ENCODE data around the gene MAGEC2. TPM values are rescaled to one million over a fixed set of nuclear protein-coding genes. Genes with fewer than 3 reads are reported as not detected.

Gene MAGEC2
- total and polyA plus RNA-seq, 2 donors (not counting 1 experiment from before 2014, with no cell fraction given): not detected

DNA sequence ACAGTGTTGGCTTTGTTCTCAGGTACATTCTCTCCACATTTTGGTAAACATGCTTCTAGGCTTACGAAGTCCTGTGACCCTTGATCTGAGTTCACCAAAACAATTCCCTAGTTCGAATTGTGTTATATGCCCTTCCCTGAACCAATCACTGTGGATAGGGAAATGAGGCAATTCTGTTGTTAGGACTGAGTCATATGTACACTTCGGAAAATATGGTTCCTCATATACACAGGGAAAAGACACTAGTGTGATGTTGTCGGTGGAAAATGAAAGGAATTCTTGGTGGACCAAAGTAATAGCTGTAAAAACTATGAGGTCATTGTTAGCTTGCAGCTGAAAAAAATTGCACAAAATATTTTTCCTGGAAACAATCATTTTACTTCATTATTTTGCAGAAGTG, 46.6 kb upstream of the MAGEC2 start:
- Mint-ChIP-seq H3K4me3 (no peak overlapping the region), H3K27ac (no peak overlapping the region), H3K9me3 (ENCODE audit: insufficient read depth) (no peaks in the 10 kb centered on the region), H3K4me1 (no peaks in the 10 kb centered on the region), H3K27me3 (no peaks in the 10 kb centered on the region)
- no peak overlapping the region for H3K4me2 ChIP-seq (replicated peaks; ENCODE audit: low read depth, low read length, poor library complexity, severe bottlenecking)
- H3K79me2 ChIP-seq (ENCODE audit: control insufficient read depth, insufficient read depth, low read length): no peaks in the 10 kb centered on the region
- no peaks in the 10 kb centered on the region for H3K4me1 ChIP-seq (ENCODE audit: control insufficient read depth in 2 of 2, insufficient read depth in 2 of 2, low read length in 2 of 2)
- no peak overlapping the region for H3K27ac ChIP-seq (ENCODE audit: low read length in 2 of 2)
- POLR2A ChIA-PET: no interaction called here
- ATAC-seq (ENCODE audit: low read depth): no peak
- no CpG with 5 or more reads among the region's 4 CpGs for WGBS (ENCODE audit: insufficient coverage)
- H3K9me3 ChIP-seq (ENCODE audit: control extremely low read depth in 1 of 3, control insufficient read depth in 2 of 3, insufficient read depth in 1 of 3, low read length in 2 of 3): peaks cover 0 to 4% (median 0%) of the 10 kb centered on the region in 3 donors
- H3K9ac ChIP-seq (ENCODE audit: low read length): no peak overlapping the region
- intact Hi-C loops (cut with micrococcal nuclease): no loop called here
- H2AFZ ChIP-seq (ENCODE audit: insufficient read depth, low read depth, low read length, poor library complexity, severe bottlenecking): no peak overlapping the region
- no peak for DNase-seq
- no peaks in the 10 kb centered on the region for H3K27me3 ChIP-seq (replicated peaks in 1 of 4; ENCODE audit: control extremely low read depth in 1 of 4, control insufficient read depth in 3 of 4, insufficient read depth in 4 of 4, low read length in 3 of 4)
- no peak for TF ChIP-seq EZH2 (IDR thresholded peaks at IDR 0.05; ENCODE audit: borderline replicate concordance, insufficient read depth, low read depth, low read length, poor library complexity, severe bottlenecking)
- no peak for TF ChIP-seq CTCF (IDR thresholded peaks at IDR 0.05)
- CTCF ChIA-PET: no interaction called here
- no peaks in the 10 kb centered on the region for H4K20me1 ChIP-seq (ENCODE audit: control insufficient read depth, insufficient read depth, low read length, poor library complexity, severe bottlenecking)
- H3K36me3 ChIP-seq (replicated peaks in 1 of 2; ENCODE audit: control extremely low read depth in 1 of 2, control insufficient read depth in 1 of 2, extremely low read depth in 1 of 2, insufficient read depth in 2 of 2, low read length in 1 of 2): no peaks in the 10 kb centered on the region
- H3K4me3 ChIP-seq (ENCODE audit: control extremely low read depth in 1 of 5, extremely low read depth in 1 of 5, insufficient read depth in 1 of 5, low read depth in 2 of 5, low read length in 4 of 5): no peak overlapping the region

DNA sequence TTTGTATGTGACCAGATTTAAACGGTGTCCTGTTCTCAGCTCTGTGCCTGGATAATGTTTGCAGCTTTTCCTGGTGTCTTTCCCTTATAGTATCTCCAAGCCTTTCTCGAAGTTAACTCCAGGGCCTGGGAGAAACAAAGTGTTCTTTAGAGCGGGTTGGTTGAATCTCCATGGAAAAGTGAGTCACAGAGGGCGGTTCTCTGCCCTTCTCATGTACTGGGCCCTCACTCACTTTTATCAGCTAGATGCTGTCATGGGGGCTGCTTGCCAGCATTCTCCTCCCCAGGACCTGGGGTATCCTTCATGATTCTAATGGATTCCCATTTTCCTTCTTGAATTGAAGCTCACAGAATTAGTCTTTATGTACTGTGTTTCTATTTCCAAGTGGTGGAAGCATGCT, 46.1 kb upstream of the MAGEC2 start:
- Histone ChIP-seq H4K20me1 (ENCODE audit: control insufficient read depth, insufficient read depth, low read length, poor library complexity, severe bottlenecking) (no peaks in the 10 kb centered on the region), H3K4me3 (ENCODE audit: control extremely low read depth in 1 of 5, extremely low read depth in 1 of 5, insufficient read depth in 1 of 5, low read depth in 2 of 5, low read length in 4 of 5) (no peak overlapping the region), H3K4me2 (replicated peaks; ENCODE audit: low read depth, low read length, poor library complexity, severe bottlenecking) (no peak overlapping the region), H3K27ac (ENCODE audit: low read length in 2 of 2) (no peak overlapping the region), H3K4me1 (ENCODE audit: control insufficient read depth in 2 of 2, insufficient read depth in 2 of 2, low read length in 2 of 2) (no peaks in the 10 kb centered on the region), H3K27me3 (replicated peaks in 1 of 4; ENCODE audit: control extremely low read depth in 1 of 4, control insufficient read depth in 3 of 4, insufficient read depth in 4 of 4, low read length in 3 of 4) (no peaks in the 10 kb centered on the region), H3K79me2 (ENCODE audit: control insufficient read depth, insufficient read depth, low read length) (no peaks in the 10 kb centered on the region), H3K9me3 (ENCODE audit: control extremely low read depth in 1 of 3, control insufficient read depth in 2 of 3, insufficient read depth in 1 of 3, low read length in 2 of 3) (peaks cover 0 to 4% (median 0%) of the 10 kb centered on the region in 3 donors), H3K9ac (ENCODE audit: low read length) (no peak overlapping the region), H3K36me3 (replicated peaks in 1 of 2; ENCODE audit: control extremely low read depth in 1 of 2, control insufficient read depth in 1 of 2, extremely low read depth in 1 of 2, insufficient read depth in 2 of 2, low read length in 1 of 2) (no peaks in the 10 kb centered on the region), H2AFZ (ENCODE audit: insufficient read depth, low read depth, low read length, poor library complexity, severe bottlenecking) (no peak overlapping the region)
- DNase-seq (no peak), ATAC-seq (ENCODE audit: low read depth) (no peak)
- intact Hi-C loops (cut with micrococcal nuclease): no loop called here
- Mint-ChIP-seq H3K27ac (no peak overlapping the region), H3K4me3 (no peak overlapping the region), H3K27me3 (no peaks in the 10 kb centered on the region), H3K9me3 (ENCODE audit: insufficient read depth) (no peaks in the 10 kb centered on the region), H3K4me1 (no peaks in the 10 kb centered on the region)
- CTCF ChIA-PET: no interaction called here
- WGBS (ENCODE audit: insufficient coverage): no CpG with 5 or more reads among the region's 4 CpGs
- TF ChIP-seq EZH2 (IDR thresholded peaks at IDR 0.05; ENCODE audit: borderline replicate concordance, insufficient read depth, low read depth, low read length, poor library complexity, severe bottlenecking): no peak
- TF ChIP-seq CTCF (IDR thresholded peaks at IDR 0.05): no peak
- POLR2A ChIA-PET: no interaction called here
